ENCODE results near the gene ERC2. TPM values are rescaled to one million over a fixed set of nuclear protein-coding genes. Genes with fewer than 3 reads are reported as not detected.
A peak's percentile ranks its signal among the peaks of the same experiment; 100 is the strongest.

Gene ERC2
- total and polyA plus RNA-seq, 2 donors (not counting 3 experiments of a cell fraction or from before 2014, with no cell fraction given) = 5.6 to 15.5 TPM

DNA sequence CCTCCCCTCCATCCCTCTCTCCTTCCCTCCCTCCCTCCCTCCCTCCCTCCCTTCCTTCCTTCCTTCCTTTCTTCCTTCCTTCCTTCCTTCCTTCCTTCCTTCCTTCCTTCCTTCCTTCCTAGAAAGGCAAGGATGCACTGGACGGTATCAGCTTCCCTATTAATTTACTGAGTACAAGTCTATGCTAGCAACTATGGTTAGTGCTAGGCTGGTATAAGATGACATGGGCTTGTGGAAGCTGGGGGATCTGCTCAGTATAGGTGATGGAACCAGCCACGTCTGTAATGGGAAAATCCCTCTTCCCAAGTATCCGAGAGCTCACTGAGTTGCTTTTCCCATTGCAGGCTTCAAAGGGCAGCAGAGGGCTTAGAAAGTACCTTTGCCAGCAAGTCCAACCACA, 884.8 kb downstream of the ERC2 start:
- TF ChIP-seq POLR2AphosphoS5 (IDR thresholded peaks at IDR 0.05; ENCODE audit: insufficient read depth, low read depth, low read length) (no peak), GATA2 (IDR thresholded peaks at IDR 0.05; ENCODE audit: insufficient read depth, insufficient read length, low read depth, low read length) (no peak), POLR2A (IDR thresholded peaks at IDR 0.05; ENCODE audit: low read depth, low read length) (no peak), FOS (IDR thresholded peaks at IDR 0.05; ENCODE audit: borderline replicate concordance, insufficient read depth, low read length) (no peak), EZH2 (IDR thresholded peaks at IDR 0.05; ENCODE audit: borderline replicate concordance, low read depth, low read length, severe bottlenecking) (no peak), MYC (IDR thresholded peaks at IDR 0.05; ENCODE audit: low read depth, low read length) (no peak), JUN (IDR thresholded peaks at IDR 0.05; ENCODE audit: borderline replicate concordance, insufficient read depth, insufficient read length, low read depth) (no peak)
- TF ChIP-seq, protein P1, sequence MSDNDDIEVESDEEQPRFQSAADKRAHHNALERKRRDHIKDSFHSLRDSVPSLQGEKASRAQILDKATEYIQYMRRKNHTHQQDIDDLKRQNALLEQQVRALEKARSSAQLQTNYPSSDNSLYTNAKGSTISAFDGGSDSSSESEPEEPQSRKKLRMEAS (IDR thresholded peaks at IDR 0.05; ENCODE audit: insufficient read depth, insufficient read length) = no peak
- TF ChIP-seq, protein P2, sequence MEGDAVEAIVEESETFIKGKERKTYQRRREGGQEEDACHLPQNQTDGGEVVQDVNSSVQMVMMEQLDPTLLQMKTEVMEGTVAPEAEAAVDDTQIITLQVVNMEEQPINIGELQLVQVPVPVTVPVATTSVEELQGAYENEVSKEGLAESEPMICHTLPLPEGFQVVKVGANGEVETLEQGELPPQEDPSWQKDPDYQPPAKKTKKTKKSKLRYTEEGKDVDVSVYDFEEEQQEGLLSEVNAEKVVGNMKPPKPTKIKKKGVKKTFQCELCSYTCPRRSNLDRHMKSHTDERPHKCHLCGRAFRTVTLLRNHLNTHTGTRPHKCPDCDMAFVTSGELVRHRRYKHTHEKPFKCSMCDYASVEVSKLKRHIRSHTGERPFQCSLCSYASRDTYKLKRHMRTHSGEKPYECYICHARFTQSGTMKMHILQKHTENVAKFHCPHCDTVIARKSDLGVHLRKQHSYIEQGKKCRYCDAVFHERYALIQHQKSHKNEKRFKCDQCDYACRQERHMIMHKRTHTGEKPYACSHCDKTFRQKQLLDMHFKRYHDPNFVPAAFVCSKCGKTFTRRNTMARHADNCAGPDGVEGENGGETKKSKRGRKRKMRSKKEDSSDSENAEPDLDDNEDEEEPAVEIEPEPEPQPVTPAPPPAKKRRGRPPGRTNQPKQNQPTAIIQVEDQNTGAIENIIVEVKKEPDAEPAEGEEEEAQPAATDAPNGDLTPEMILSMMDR (IDR thresholded peaks at IDR 0.05; ENCODE audit: extremely low read depth in 1 of 2, insufficient read depth in 1 of 2, low read depth in 1 of 2, low read length in 2 of 2) = no peak
- FAIRE-seq = peak; percentile 84
- BruUV-seq (replicated peaks) = no TSS peak
- Histone ChIP-seq H3K9me1 (replicated peaks; ENCODE audit: control insufficient read depth, extremely low read depth, insufficient read depth, low read length) (no peaks in the 10 kb centered on the region), H3K4me1 (ENCODE audit: control insufficient read depth, extremely low read depth, insufficient read depth, low read length) (no peaks in the 10 kb centered on the region), H3K36me3 (ENCODE audit: control insufficient read depth in 2 of 2, extremely low read depth in 1 of 2, insufficient read depth in 2 of 2, low read length in 2 of 2) (no peaks in the 10 kb centered on the region), H2AFZ (ENCODE audit: low read depth, low read length) (no peak overlapping the region), H3K9ac (replicated peaks; ENCODE audit: extremely low read depth, insufficient read depth, low read length) (no peak overlapping the region), H3K27ac (ENCODE audit: insufficient read depth, low read depth, low read length) (no peak overlapping the region), H3K9me3 (replicated peaks; ENCODE audit: control insufficient read depth, insufficient read depth, low read length) (no peaks in the 10 kb centered on the region), H3K4me2 (ENCODE audit: insufficient read depth, low read length) (no peak overlapping the region), H3K79me2 (ENCODE audit: control insufficient read depth, insufficient read depth, low read length) (no peaks in the 10 kb centered on the region), H3K4me3 (replicated peaks in 1 of 3; ENCODE audit: insufficient read depth in 1 of 3, low read depth in 1 of 3, low read length in 3 of 3) (no peak overlapping the region), H4K20me1 (replicated peaks; ENCODE audit: control insufficient read depth, extremely low read depth, insufficient read depth, low read length) (no peaks in the 10 kb centered on the region), H3K27me3 (ENCODE audit: control insufficient read depth in 2 of 2, insufficient read depth in 2 of 2, low read length in 2 of 2) (no peaks in the 10 kb centered on the region)
- intact Hi-C loops (cut with micrococcal nuclease) = no loop called here
- CTCF ChIA-PET = no interaction called here
- DNase-seq (ENCODE audit: low read depth, low spot score) = no peak
- dilution Hi-C loops (cut with MboI; ENCODE audit: extremely low pct_ligation_motif_present, low sequenced_read_pairs) = no loop called here
- POLR2A ChIA-PET = no interaction called here
